CD4-positive, alpha-beta T cell treated with Interferon gamma for 1 hour (primary cell): ENCODE data around the gene KLHL1.
"Not testable (repeated sequence)": the region's sequence is repeated elsewhere in the genome, so short reads cannot be mapped to it uniquely, and the experiment has no call there.

Experiments
- DNase-seq: peaks from one replicate; pipeline ENCODE4 v3.0.0-alpha.2; 2020

The KLHL1 gene, protein sequence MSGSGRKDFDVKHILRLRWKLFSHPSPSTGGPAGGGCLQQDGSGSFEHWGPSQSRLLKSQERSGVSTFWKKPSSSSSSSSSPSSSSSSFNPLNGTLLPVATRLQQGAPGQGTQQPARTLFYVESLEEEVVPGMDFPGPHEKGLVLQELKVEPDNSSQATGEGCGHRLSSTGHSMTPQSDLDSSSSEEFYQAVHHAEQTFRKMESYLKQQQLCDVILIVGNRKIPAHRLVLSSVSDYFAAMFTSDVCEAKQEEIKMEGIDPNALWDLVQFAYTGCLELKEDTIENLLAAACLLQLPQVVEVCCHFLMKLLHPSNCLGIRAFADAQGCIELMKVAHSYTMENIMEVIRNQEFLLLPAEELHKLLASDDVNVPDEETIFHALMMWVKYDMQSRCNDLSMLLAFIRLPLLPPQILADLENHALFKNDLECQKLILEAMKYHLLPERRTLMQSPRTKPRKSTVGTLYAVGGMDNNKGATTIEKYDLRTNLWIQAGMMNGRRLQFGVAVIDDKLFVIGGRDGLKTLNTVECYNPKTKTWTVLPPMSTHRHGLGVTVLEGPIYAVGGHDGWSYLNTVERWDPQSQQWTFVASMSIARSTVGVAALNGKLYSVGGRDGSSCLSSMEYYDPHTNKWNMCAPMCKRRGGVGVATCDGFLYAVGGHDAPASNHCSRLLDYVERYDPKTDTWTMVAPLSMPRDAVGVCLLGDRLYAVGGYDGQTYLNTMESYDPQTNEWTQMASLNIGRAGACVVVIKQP

GRCh38 chr13:70108356-70109105, at the start of gene KLHL1:
KLHL1 (minus strand) TSS chr13:70108452; CDS start chr13:70107699, 753 bp downstream.
- no peak for DNase-seq

- DNase-seq, result not testable (repeated sequence)
Measured at GRCh38 chr13:70142658-70143057, 34.4 kb upstream of the KLHL1 start.

DNA sequence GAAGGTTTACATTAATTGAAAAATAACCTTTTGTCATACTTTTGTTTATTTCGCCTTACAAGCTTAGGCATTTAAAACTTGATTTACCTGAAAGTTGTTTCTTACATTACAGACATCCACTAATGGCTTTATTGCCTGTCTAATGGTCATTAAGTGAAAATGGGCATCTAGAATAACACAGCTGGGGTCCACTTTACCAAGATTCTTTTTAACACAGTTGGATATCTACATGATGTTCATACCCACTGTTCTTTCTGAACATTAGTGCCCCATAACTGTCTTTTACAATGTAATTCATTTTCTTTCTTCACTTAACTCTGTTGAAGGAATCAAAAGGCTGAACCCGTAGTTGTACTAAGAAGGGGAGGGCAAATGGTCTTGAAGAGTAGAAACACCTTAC, 19.8 kb upstream of the KLHL1 start:
- DNase-seq, result no peak

- no peak for DNase-seq
Measured at GRCh38 chr13:70125693-70126092, 17.4 kb upstream of the KLHL1 start.

DNA sequence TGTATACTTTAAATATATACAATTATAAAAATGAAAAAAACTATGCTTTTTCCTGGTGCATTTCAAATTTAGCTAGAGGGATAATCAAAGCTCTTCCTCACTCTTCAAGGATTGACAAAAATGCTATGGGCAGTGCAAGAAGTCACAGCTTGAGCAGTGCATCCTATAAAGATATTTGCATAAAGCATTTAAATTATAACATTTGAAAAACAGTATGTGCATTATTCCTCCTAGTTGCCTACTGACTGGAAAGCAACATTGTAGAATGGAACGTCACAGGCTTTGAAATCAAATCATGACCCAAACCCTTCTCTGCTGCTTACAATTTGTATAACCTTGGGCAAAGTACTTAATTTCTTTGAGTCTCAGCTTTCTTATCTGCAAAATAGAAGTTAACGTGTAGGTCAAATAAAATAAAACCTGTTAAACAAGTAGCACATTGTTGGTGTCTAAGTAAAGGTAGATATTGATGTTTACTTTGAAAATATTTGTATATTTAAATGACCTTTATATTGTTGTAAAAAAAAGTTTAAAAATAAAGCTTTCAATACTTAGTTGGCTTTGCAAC, 9.2 kb upstream of the KLHL1 start:
- DNase-seq, result no peak

- DNase-seq, result no peak
Measured at GRCh38 chr13:70107498-70108281, 562 bp downstream of the KLHL1 start, which contains the start of gene ATXN8OS. ATXN8OS (plus strand) TSS chr13:70107826.

DNA sequence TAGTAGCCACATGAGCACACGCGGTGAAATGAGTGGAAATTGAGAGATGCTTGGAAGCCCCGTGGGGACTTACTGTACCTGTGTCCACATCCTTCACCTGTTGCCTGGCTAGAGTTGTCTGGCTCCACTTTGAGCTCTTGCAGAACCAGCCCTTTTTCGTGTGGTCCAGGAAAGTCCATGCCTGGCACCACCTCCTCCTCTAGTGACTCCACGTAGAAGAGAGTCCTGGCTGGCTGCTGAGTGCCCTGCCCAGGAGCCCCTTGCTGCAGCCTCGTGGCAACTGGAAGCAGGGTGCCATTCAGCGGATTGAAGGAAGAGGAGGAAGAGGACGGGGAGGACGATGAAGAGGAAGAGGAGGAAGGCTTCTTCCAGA, 1.1 kb downstream of the KLHL1 start:
- DNase-seq, result no peak

DNA sequence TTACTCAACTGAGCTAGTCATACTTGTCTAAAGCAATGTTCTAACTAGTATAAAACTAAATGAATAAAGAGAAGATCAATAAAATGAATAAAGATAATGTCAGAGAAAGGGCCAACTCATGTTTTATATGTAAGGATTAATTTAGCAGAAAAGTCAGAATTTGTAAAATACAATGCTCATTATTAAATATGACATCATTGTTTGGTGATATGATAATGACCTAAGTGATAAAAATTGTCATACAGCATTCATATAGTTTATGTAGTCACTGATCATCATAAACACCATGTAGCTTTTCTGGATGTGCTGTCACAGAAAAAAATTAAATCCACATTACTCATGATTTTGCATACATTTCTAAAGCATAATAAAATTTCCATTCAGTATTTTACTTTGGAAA, 3.8 kb downstream of the KLHL1 start:
- no peak for DNase-seq

- no peak for DNase-seq
Measured at GRCh38 chr13:70098669-70099068, 9.6 kb downstream of the KLHL1 start.

- DNase-seq, result no peak
Measured at GRCh38 chr13:70090036-70090723, 18.1 kb downstream of the KLHL1 start.

- DNase-seq, result no peak
Measured at GRCh38 chr13:70088926-70089325, 19.3 kb downstream of the KLHL1 start.

DNA sequence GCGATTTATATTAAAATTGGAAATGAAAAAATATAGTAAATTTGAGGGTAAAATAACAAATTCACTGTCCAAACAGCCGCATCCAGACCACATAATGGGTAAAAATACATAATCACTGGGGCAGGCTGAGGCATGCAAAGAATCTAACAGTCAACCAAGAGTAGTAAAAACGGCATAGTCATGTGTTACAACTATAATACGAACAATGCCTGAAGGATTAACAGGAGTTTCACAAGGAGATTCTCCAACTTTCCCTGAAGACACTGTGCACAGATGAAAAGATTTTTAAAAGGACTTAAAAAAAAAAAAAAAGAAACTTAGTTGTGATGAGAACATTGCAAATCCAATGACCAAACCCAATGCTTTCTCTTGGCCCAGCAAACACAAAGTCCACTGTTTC, 21.0 kb downstream of the KLHL1 start:
- DNase-seq, result no peak

DNA sequence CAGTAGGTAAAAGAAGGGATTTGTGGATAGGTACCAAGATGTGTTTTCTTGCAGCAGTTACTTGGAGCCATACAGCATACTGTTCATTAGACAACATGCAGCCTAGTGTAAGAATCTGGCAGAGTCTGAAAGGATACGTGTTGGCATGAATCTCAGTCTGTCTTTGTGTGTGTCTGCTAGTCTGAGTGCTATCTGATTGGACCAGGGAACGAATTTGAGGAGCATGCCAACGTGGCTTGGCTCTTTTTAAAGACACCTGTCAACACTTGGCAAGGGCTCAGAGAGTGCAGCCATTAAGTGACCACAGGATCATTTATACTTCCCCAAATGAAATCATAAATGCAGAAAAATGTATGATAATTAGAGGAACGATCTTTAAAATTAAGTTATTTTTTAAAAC, 28.2 kb downstream of the KLHL1 start:
- no peak for DNase-seq

DNA sequence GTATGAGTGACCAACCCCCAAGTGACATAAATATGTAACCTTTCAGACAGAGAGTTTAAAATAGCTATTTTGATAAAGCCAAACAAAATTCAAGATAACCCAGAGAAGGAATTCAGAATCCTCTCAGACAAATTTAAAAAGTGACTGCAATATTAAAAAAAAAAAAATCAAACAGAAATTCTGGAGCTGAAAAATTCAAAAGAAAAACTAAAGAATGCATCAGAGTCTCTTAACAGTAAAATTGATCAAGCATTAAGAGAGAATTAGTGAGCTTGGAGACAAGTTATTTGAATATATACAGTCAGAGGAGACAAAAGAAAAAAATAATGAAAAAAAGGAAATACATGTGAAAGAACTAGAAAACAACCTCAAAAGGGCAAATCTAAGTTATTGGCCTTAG, 53.7 kb downstream of the KLHL1 start:
- DNase-seq, result no peak

DNA sequence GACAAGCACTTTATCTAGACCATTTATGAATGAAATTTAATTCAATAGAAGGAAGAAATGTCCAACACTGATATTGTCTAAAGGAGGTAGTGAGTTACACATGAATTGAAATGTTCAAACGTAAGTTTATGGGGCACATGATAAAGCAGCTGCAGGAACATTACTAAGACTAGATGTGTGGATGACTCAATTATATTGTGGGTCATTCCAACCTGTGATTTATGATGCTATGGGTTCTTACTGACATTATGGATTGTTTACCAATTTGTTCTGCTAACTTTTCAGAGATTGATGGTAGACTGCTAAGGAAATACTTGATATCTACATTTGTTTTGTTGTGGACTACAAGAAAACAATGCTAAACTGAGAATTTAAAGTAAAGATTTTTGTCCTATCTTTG, 56.7 kb downstream of the KLHL1 start:
- no peak for DNase-seq

- no peak for DNase-seq
Measured at GRCh38 chr13:70043685-70044084, 64.6 kb downstream of the KLHL1 start.

DNA sequence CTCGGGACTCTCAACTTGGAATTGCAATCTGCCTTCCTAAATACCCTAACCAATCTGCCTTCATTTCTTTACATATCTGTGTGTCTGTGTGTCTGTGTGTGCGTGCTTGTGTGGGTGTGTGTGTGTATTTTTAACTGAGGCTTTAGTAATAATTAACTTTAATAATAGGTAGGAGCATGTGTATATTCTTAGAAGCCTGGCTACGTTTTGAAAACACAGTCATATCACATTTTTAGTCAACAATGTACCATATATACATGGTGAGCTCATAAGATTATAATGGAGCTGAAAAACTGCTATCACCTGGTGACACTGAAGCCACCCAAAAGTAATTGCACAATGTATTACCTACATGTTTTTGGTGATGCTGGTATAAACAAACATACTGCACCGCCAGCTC, 66.1 kb downstream of the KLHL1 start:
- no peak for DNase-seq

DNA sequence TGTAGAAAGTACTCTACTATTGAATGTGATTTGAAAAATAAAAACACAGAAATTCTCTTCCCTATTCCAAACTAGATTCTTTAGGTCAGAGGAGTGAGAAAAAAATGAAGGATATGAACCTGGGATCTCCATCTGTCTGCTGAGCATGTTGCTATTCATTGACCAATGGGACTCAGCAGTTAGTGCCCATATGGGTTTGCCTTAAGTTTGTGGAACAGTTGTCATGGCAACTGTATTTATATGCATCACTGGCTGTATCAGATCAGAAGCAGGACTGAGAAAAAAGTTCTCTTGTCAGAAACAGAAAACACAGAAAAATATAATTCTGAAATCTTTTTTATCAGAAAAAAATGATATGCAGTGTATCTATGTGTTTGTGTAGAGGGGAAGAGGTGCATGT, 74.0 kb downstream of the KLHL1 start:
- DNase-seq, result no peak

- DNase-seq, result no peak
Measured at GRCh38 chr13:70027551-70027950, 80.7 kb downstream of the KLHL1 start.

- no peak for DNase-seq
Measured at GRCh38 chr13:70023516-70023915, 84.7 kb downstream of the KLHL1 start.

DNA sequence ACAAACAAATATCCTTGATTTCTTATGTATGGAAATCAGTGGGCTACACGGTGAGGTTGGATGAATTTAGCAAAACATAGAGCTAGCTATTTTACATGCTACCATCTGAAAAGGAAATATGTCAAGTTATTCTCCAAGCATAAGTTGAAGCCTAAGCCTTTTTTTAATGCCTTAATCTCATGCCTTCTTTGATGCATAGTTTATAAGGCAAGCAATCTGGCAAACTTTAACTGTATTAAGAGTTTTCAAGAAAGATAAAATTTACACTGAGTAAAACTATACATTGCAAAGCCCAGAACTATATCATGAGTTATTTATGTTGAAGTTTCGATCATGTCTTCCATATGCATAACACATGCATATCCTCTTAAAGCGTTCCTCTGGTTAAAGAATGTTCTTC, 85.6 kb downstream of the KLHL1 start:
- DNase-seq, result no peak

- no peak for DNase-seq
Measured at GRCh38 chr13:70016116-70016515, 92.1 kb downstream of the KLHL1 start.
